ENCODE data around the gene NDUFA13.

The NDUFA13 gene

DNA sequence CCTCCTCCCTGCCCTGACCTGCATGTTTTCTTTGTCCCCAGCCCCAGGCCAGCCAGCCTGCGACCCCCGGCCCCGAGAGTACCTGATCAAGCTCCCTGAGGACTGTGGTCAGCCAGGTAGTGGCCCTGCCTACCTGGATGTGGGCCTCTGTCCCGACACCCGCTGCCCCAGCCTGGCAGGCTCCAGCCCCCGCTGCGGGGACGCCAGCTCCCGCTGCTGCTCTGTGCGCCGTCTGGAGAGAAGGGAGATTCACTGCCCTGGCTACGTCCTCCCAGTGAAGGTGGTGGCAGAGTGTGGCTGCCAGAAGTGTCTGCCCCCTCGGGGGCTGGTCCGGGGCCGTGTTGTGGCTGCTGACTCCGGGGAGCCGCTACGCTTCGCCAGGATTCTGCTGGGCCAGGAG lies 27.6 kb downstream of the NDUFA13 start:
- H3K27me3 ChIP-seq (ENCODE audit: insufficient read depth, low read length, poor library complexity, severe bottlenecking): no peaks in the 10 kb centered on the region
- no peaks in the 10 kb centered on the region for H3F3A ChIP-seq (ENCODE audit: low read depth)
- no peaks in the 10 kb centered on the region for H3K4me1 ChIP-seq (ENCODE audit: insufficient read depth, low read length, poor library complexity, severe bottlenecking)
- H3K36me3 ChIP-seq (ENCODE audit: insufficient read depth, low read length): no peaks in the 10 kb centered on the region
- no peak overlapping the region for H3K4me3 ChIP-seq (ENCODE audit: low read length, poor library complexity, severe bottlenecking)
- H3K4me2 ChIP-seq (ENCODE audit: low read depth, low read length, poor library complexity, severe bottlenecking): no peak overlapping the region
- no peak overlapping the region for H2AFZ ChIP-seq (ENCODE audit: low read length)
- H4K20me1 ChIP-seq (ENCODE audit: insufficient read depth, low read length, poor library complexity, severe bottlenecking): no peaks in the 10 kb centered on the region
- no peaks in the 10 kb centered on the region for H3K79me2 ChIP-seq (ENCODE audit: insufficient read depth, low read length)
- no peak overlapping the region for H3K9ac ChIP-seq (ENCODE audit: low read depth, low read length, poor library complexity, severe bottlenecking)
- TF ChIP-seq, protein P1, sequence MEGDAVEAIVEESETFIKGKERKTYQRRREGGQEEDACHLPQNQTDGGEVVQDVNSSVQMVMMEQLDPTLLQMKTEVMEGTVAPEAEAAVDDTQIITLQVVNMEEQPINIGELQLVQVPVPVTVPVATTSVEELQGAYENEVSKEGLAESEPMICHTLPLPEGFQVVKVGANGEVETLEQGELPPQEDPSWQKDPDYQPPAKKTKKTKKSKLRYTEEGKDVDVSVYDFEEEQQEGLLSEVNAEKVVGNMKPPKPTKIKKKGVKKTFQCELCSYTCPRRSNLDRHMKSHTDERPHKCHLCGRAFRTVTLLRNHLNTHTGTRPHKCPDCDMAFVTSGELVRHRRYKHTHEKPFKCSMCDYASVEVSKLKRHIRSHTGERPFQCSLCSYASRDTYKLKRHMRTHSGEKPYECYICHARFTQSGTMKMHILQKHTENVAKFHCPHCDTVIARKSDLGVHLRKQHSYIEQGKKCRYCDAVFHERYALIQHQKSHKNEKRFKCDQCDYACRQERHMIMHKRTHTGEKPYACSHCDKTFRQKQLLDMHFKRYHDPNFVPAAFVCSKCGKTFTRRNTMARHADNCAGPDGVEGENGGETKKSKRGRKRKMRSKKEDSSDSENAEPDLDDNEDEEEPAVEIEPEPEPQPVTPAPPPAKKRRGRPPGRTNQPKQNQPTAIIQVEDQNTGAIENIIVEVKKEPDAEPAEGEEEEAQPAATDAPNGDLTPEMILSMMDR (conservative IDR thresholded peaks at IDR 0.05; ENCODE audit: low read length): no peak
- no peak for TF ChIP-seq EZH2phosphoT487 (IDR thresholded peaks at IDR 0.05; ENCODE audit: borderline replicate concordance)
- H3K9me3 ChIP-seq (ENCODE audit: insufficient read depth, low read depth, low read length): no peaks in the 10 kb centered on the region
- no peaks in the 10 kb centered on the region for H3K9me2 ChIP-seq (replicated peaks; ENCODE audit: low read depth, low read length)

DNA sequence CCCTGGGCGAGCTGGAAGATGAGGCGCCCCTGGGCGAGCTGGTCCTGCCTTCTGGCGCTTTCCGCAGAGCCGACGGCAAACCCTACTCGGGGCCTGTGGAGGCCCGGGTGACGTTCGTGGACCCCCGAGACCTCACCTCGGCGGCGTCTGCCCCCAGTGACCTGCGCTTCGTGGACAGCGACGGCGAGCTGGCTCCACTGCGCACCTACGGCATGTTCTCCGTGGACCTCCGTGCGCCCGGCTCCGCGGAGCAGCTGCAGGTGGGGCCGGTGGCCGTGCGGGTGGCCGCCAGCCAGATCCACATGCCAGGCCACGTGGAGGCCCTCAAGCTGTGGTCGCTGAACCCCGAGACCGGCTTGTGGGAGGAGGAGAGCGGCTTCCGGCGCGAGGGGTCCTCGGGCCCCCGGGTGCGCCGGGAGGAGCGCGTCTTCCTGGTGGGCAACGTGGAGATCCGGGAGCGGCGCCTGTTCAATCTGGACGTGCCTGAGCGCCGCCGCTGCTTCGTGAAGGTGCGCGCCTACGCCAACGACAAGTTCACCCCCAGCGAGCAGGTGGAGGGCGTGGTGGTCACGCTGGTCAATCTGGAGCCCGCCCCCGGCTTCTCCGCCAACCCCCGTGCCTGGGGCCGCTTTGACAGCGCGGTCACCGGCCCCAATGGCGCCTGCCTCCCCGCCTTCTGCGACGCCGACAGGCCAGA lies 28.4 kb downstream of the NDUFA13 start:
- H3K4me3 ChIP-seq (ENCODE audit: low read length, poor library complexity, severe bottlenecking): no peak overlapping the region
- no peaks in the 10 kb centered on the region for H4K20me1 ChIP-seq (ENCODE audit: insufficient read depth, low read length, poor library complexity, severe bottlenecking)
- no peak overlapping the region for H3K9ac ChIP-seq (ENCODE audit: low read depth, low read length, poor library complexity, severe bottlenecking)
- H3K27me3 ChIP-seq (ENCODE audit: insufficient read depth, low read length, poor library complexity, severe bottlenecking): no peaks in the 10 kb centered on the region
- H3K4me2 ChIP-seq (ENCODE audit: low read depth, low read length, poor library complexity, severe bottlenecking): no peak overlapping the region
- H2AFZ ChIP-seq (ENCODE audit: low read length): no peak overlapping the region
- no peaks in the 10 kb centered on the region for H3K9me2 ChIP-seq (replicated peaks; ENCODE audit: low read depth, low read length)
- no peaks in the 10 kb centered on the region for H3K9me3 ChIP-seq (ENCODE audit: insufficient read depth, low read depth, low read length)
- TF ChIP-seq EZH2phosphoT487 (IDR thresholded peaks at IDR 0.05; ENCODE audit: borderline replicate concordance): no peak
- TF ChIP-seq, protein P1 (conservative IDR thresholded peaks at IDR 0.05; ENCODE audit: low read length): no peak
- H3K79me2 ChIP-seq (ENCODE audit: insufficient read depth, low read length): no peaks in the 10 kb centered on the region
- H3K36me3 ChIP-seq (ENCODE audit: insufficient read depth, low read length): no peaks in the 10 kb centered on the region
- H3F3A ChIP-seq (ENCODE audit: low read depth): no peaks in the 10 kb centered on the region
- no peaks in the 10 kb centered on the region for H3K4me1 ChIP-seq (ENCODE audit: insufficient read depth, low read length, poor library complexity, severe bottlenecking)

DNA sequence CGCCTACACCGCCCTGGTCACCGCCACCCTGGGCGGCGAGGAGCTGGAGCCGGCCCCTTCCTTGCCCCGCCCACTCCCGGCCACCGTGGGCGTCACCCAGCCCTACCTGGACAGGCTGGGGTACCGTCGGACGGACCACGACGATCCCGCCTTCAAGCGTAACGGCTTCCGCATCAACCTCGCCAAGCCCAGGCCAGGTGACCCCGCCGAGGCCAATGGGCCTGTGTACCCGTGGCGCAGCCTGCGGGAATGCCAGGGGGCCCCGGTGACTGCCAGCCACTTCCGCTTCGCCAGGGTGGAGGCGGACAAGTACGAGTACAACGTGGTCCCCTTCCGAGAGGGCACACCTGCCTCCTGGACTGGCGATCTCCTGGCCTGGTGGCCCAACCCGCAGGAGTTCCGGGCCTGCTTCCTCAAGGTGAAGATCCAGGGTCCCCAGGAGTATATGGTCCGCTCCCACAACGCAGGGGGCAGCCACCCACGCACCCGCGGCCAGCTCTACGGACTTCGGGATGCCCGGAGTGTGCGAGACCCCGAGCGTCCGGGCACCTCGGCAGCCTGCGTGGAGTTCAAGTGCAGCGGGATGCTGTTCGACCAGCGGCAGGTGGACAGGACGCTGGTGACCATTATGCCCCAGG lies 29.0 kb downstream of the NDUFA13 start:
- H3K36me3 ChIP-seq (ENCODE audit: insufficient read depth, low read length): no peaks in the 10 kb centered on the region
- H3F3A ChIP-seq (ENCODE audit: low read depth): no peaks in the 10 kb centered on the region
- no peaks in the 10 kb centered on the region for H3K27me3 ChIP-seq (ENCODE audit: insufficient read depth, low read length, poor library complexity, severe bottlenecking)
- no peaks in the 10 kb centered on the region for H3K9me3 ChIP-seq (ENCODE audit: insufficient read depth, low read depth, low read length)
- no peaks in the 10 kb centered on the region for H3K4me1 ChIP-seq (ENCODE audit: insufficient read depth, low read length, poor library complexity, severe bottlenecking)
- H3K9me2 ChIP-seq (replicated peaks; ENCODE audit: low read depth, low read length): no peaks in the 10 kb centered on the region
- TF ChIP-seq, protein P1 (conservative IDR thresholded peaks at IDR 0.05; ENCODE audit: low read length): no peak
- no peak for TF ChIP-seq EZH2phosphoT487 (IDR thresholded peaks at IDR 0.05; ENCODE audit: borderline replicate concordance)
- no peak overlapping the region for H3K4me3 ChIP-seq (ENCODE audit: low read length, poor library complexity, severe bottlenecking)
- no peaks in the 10 kb centered on the region for H3K79me2 ChIP-seq (ENCODE audit: insufficient read depth, low read length)
- H2AFZ ChIP-seq (ENCODE audit: low read length): no peak overlapping the region
- no peaks in the 10 kb centered on the region for H4K20me1 ChIP-seq (ENCODE audit: insufficient read depth, low read length, poor library complexity, severe bottlenecking)
- H3K4me2 ChIP-seq (ENCODE audit: low read depth, low read length, poor library complexity, severe bottlenecking): no peak overlapping the region
- no peak overlapping the region for H3K9ac ChIP-seq (ENCODE audit: low read depth, low read length, poor library complexity, severe bottlenecking)
